BJ (cell line): Measurements from ENCODE around the gene MDH1B. TPM values are rescaled to one million over a fixed set of nuclear protein-coding genes. Genes with fewer than 3 reads are reported as not detected.

Source experiments
- CTCF ChIA-PET: fragments of 350-600 bp; formaldehyde crosslinking; extraction: SDS; loops from one replicate; lab custom pipeline; 2021; ENCODE audit warnings: antibody characterized with exemption, inconsistent platforms; lab: Yijun Ruan, JAX
- POLR2A ChIA-PET: fragments of 300-600 bp; sonication (Branson Sonifier 250); formaldehyde crosslinking; extraction: SDS; loops from one replicate; lab custom pipeline; 2021; ENCODE audit warnings: antibody characterized with exemption; lab: Charles Lee
- DNase-seq: peaks from one replicate; pipeline ENCODE4 v3.0.0-alpha.2; 2011; ENCODE audit warnings: low read depth
- H3K27me3 ChIP-seq: 2 replicates; pipeline ENCODE4 v1.6.0; 2011; ENCODE audit warnings: low read length; ENCODE audit not compliant: control insufficient read depth, insufficient read depth
- H3K36me3 ChIP-seq: 2 replicates; pipeline ENCODE4 v1.5.1; 2011; ENCODE audit warnings: low read length; ENCODE audit not compliant: control insufficient read depth, insufficient read depth
- H3K4me3 ChIP-seq: 2 replicates; pipeline ENCODE4 v1.5.1; 2011; ENCODE audit warnings: low read depth, mild to moderate bottlenecking, control low read depth, low read length
- CTCF ChIP-seq: IDR thresholded peaks from 2 replicates; pipeline ENCODE4 v1.5.1; 2011; ENCODE audit warnings: low read depth, mild to moderate bottlenecking, control low read depth, inconsistent platforms, low read length, moderate library complexity; ENCODE audit not compliant: insufficient read depth
- polyA plus RNA-seq: library from polyadenylated mRNA; depleted of rRNA; stranded (reverse); fragments of >200 nt; gene quantifications from 2 replicates; pipeline ENCODE4 v1.2.3, GENCODE V29; 2011; rRNA removed
- small RNA-seq: library from RNA; depleted of rRNA; stranded (forward); fragments of <200 nt; gene quantifications from one replicate; pipeline ENCODE3, GENCODE V24; 2012; ENCODE audit warnings: low replicate concordance, low read depth; ENCODE audit not compliant: insufficient read length

MDH1B gene
- polyA plus RNA-seq, 1 experiment, result 0.39 TPM

GRCh38 chr2:206693399-206694137 lies 71.6 kb downstream of the MDH1B start:
- Histone ChIP-seq H3K27me3 (peaks cover 2% of the 10 kb centered on the region; the same call in 1 of the 2 replicates), H3K4me3 (no peak overlapping the region), H3K36me3 (no peaks in the 10 kb centered on the region)
- ChIA-PET CTCF (interaction anchor here (1.2 to 1.5 kb wide), 3 partner anchors 11 to 289 kb away, joined by 3 to 7 read pairs (median 3); no protein-coding TSS in a partner anchor), POLR2A (no interaction called here)
- DNase-seq, result peak; percentile 7
- TF ChIP-seq CTCF, result peak; percentile 59

DNA sequence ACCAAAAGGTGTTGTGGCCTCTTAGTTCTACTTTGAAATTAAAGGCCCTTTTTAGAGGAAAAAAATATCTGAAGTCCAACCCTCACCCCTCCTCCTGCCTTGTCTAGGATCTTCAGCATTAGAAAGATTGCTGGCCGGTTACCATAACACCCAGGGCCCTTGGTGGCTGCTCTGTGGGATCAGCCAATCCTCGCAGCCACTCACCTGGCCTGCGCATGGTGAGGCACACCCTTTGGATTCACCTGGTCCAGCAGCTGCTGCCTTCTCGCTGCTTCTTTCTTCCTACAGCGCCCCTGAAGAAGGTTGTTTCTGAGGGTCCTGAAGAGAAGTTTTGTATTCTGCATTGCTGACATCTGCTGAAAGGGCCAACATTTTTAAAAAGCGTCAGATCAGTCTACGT lies 72.2 kb downstream of the MDH1B start:
- Histone ChIP-seq H3K27me3 (peaks cover 2% of the 10 kb centered on the region; the same call in 1 of the 2 replicates), H3K4me3 (no peak overlapping the region), H3K36me3 (no peaks in the 10 kb centered on the region)
- no peak for TF ChIP-seq CTCF
- no peak for DNase-seq
- CTCF ChIA-PET, result no interaction called here
- POLR2A ChIA-PET, result no interaction called here

GRCh38 chr2:206688990-206689389 lies 76.1 kb downstream of the MDH1B start:
- no peaks in the 10 kb centered on the region for H3K27me3 ChIP-seq
- H3K36me3 ChIP-seq, result no peaks in the 10 kb centered on the region
- no peak for TF ChIP-seq CTCF
- ChIA-PET CTCF (interaction anchor here (1.1 kb wide), 1 partner anchor 93 kb away, joined by 3 read pairs; no protein-coding TSS in a partner anchor), POLR2A (no interaction called here)
- DNase-seq, result no peak
- H3K4me3 ChIP-seq, result no peak overlapping the region

GRCh38 chr2:206688453-206688852 lies 76.7 kb downstream of the MDH1B start:
- DNase-seq, result no peak

More at GRCh38 chr2:206688453-206688852, 76.7 kb downstream of the MDH1B start:
- TF ChIP-seq CTCF, result no peak
- H3K4me3 ChIP-seq, result no peak overlapping the region
- ChIA-PET POLR2A (no interaction called here), CTCF (interaction anchor here (0.6 kb wide), 1 partner anchor 27 kb away, joined by 3 read pairs; no protein-coding TSS in a partner anchor)
- H3K27me3 ChIP-seq, result no peaks in the 10 kb centered on the region
- no peaks in the 10 kb centered on the region for H3K36me3 ChIP-seq

Small RNA genes within 50 kb of the gene (small RNA-seq; reads per million reads assigned to genes)
- gene MIR3130-2 (not detected), gene RF00019 (not detected)

Other genes with a start within 250 kb of the MDH1B start
- not detected in 2 replicates for gene FAM237A, start 122.8 kb downstream of the MDH1B start, polyA plus RNA-seq
- gene DYTN, start 46.9 kb downstream of the MDH1B start, polyA plus RNA-seq, result not detected in 2 replicates
- 23.1 and 28.7 TPM in 2 replicates for gene FASTKD2, start 278 bp upstream of the MDH1B start, polyA plus RNA-seq
- gene CPO, start 174.2 kb upstream of the MDH1B start, polyA plus RNA-seq, result not detected in 2 replicates